Measurements from ENCODE around the gene GALNT17. TPM values are rescaled to one million over a fixed set of nuclear protein-coding genes. Genes with fewer than 3 reads are reported as not detected.

The GALNT17 gene
- polyA plus RNA-seq, 2 of the 4 experiments (the other 2 are of a cell fraction): not detected

GRCh38 chr7:71740174-71740560, 608.2 kb downstream of the GALNT17 start (continued):
- no peak for TF ChIP-seq KDM1A (IDR thresholded peaks at IDR 0.05; ENCODE audit: low read depth)

DNA sequence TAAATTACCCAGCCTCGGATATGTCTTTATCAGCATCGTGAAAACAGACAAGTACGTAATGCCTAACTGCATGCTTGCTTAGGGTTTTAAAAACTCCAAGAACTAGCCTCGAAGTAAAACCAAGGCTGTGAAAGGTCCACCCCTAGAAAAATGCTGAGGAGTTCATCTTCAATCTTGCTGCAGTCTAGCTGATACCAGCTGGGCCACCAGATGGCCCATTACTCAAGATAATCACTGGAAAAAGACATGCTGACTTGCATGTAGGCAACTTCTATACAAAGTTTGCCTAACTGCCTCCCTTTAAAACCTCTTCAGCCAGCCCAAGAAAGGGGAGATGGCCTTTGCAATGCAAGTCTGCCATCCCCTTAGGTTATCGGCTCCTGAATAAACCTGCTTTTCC, 614.1 kb downstream of the GALNT17 start:
- H3K27ac ChIP-seq: no peak overlapping the region
- H3K4me3 ChIP-seq: no peak overlapping the region
- POLR2A ChIA-PET: no interaction called here
- DNase-seq (ENCODE audit: low read depth in 1 of 2, low spot score in 1 of 2) (no peak), ATAC-seq (no peak), FAIRE-seq (no peak)
- TF ChIP-seq RNF2 (IDR thresholded peaks at IDR 0.05; ENCODE audit: borderline replicate concordance, low read depth) (no peak), REST (IDR thresholded peaks at IDR 0.05) (no peak), HDAC2 (IDR thresholded peaks at IDR 0.05) (no peak), SMC3 (IDR thresholded peaks at IDR 0.05) (no peak), MYC (IDR thresholded peaks at IDR 0.05; ENCODE audit: borderline replicate concordance, low read length) (no peak), ZSCAN20 (CRISPR knock-in tag; IDR thresholded peaks at IDR 0.05) (no peak), POLR2AphosphoS2 (conservative IDR thresholded peaks at IDR 0.05; ENCODE audit: low read length) (no peak)
- CTCF ChIA-PET: interaction anchor here (0.9 to 1.1 kb wide), 2 partner anchors 10 to 13 kb away, joined by 3 to 5 read pairs; no protein-coding TSS in a partner anchor
- no peaks in the 10 kb centered on the region for H3K4me1 ChIP-seq
- no peak overlapping the region for H3K4me2 ChIP-seq
- peaks cover 2% of the 10 kb centered on the region; the same call in 1 of the 3 replicates for H3K9me3 ChIP-seq
- 54% methylated on average over 5 of the region's 5 CpGs for WGBS (ENCODE audit: missing lambda C conversion rate)

GRCh38 chr7:71750290-71750689, 618.3 kb downstream of the GALNT17 start:
- ChIA-PET POLR2A (no interaction called here), CTCF (interaction anchor here (3.0 kb wide), 1 partner anchor 14 kb away, joined by 9 read pairs; no protein-coding TSS in a partner anchor)
- TF ChIP-seq TP53 (CRISPR knock-in tag; IDR thresholded peaks at IDR 0.05): no peak
- no peak for TF ChIP-seq KDM5A (IDR thresholded peaks at IDR 0.05)
- TF ChIP-seq PHF8 (IDR thresholded peaks at IDR 0.05; ENCODE audit: borderline replicate concordance, low read depth): no peak
- no peak for TF ChIP-seq BHLHE40 (IDR thresholded peaks at IDR 0.05; ENCODE audit: low read depth, low read length)
- no peak for TF ChIP-seq POLR2A (IDR thresholded peaks at IDR 0.05; ENCODE audit: low read length)
- TF ChIP-seq KDM1A (IDR thresholded peaks at IDR 0.05; ENCODE audit: low read depth): no peak
- TF ChIP-seq SMC3 (IDR thresholded peaks at IDR 0.05): no peak
- no peak for TF ChIP-seq EHF (CRISPR knock-in tag; IDR thresholded peaks at IDR 0.05)
- no peak for TF ChIP-seq SREBF2 (IDR thresholded peaks at IDR 0.05)
- TF ChIP-seq CEBPB (IDR thresholded peaks at IDR 0.05): no peak
- TF ChIP-seq ESRRA (IDR thresholded peaks at IDR 0.05; ENCODE audit: borderline replicate concordance, low read length): no peak
- TF ChIP-seq, protein P1, sequence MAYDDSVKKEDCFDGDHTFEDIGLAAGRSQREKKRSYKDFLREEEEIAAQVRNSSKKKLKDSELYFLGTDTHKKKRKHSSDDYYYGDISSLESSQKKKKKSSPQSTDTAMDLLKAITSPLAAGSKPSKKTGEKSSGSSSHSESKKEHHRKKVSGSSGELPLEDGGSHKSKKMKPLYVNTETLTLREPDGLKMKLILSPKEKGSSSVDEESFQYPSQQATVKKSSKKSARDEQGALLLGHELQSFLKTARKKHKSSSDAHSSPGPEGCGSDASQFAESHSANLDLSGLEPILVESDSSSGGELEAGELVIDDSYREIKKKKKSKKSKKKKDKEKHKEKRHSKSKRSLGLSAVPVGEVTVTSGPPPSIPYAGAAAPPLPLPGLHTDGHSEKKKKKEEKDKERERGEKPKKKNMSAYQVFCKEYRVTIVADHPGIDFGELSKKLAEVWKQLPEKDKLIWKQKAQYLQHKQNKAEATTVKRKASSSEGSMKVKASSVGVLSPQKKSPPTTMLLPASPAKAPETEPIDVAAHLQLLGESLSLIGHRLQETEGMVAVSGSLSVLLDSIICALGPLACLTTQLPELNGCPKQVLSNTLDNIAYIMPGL (CRISPR knock-in tag; IDR thresholded peaks at IDR 0.05; ENCODE audit: borderline replicate concordance): no peak
- TF ChIP-seq CBX2 (IDR thresholded peaks at IDR 0.05; ENCODE audit: borderline replicate concordance, low read depth): no peak
- TF ChIP-seq FOSL2 (IDR thresholded peaks at IDR 0.05): no peak
- TF ChIP-seq FOSL2 (CRISPR knock-in tag; IDR thresholded peaks at IDR 0.05): no peak
- TF ChIP-seq CBX8 (IDR thresholded peaks at IDR 0.05): no peak
- TF ChIP-seq, protein P2, sequence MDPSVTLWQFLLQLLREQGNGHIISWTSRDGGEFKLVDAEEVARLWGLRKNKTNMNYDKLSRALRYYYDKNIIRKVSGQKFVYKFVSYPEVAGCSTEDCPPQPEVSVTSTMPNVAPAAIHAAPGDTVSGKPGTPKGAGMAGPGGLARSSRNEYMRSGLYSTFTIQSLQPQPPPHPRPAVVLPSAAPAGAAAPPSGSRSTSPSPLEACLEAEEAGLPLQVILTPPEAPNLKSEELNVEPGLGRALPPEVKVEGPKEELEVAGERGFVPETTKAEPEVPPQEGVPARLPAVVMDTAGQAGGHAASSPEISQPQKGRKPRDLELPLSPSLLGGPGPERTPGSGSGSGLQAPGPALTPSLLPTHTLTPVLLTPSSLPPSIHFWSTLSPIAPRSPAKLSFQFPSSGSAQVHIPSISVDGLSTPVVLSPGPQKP (IDR thresholded peaks at IDR 0.05; ENCODE audit: low read depth, low read length): no peak
- no peak for TF ChIP-seq EP300 (IDR thresholded peaks at IDR 0.05)
- TF ChIP-seq, protein P3, sequence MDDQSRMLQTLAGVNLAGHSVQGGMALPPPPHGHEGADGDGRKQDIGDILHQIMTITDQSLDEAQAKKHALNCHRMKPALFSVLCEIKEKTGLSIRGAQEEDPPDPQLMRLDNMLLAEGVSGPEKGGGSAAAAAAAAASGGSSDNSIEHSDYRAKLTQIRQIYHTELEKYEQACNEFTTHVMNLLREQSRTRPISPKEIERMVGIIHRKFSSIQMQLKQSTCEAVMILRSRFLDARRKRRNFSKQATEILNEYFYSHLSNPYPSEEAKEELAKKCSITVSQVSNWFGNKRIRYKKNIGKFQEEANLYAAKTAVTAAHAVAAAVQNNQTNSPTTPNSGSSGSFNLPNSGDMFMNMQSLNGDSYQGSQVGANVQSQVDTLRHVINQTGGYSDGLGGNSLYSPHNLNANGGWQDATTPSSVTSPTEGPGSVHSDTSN (IDR thresholded peaks at IDR 0.05): no peak
- no peak for TF ChIP-seq RCOR1 (IDR thresholded peaks at IDR 0.05; ENCODE audit: low read depth, low read length)
- FAIRE-seq: no peak
- no peak overlapping the region for H3K4me2 ChIP-seq
- no peak overlapping the region for H3K4me3 ChIP-seq
- no peak for ATAC-seq
- peaks cover 2% of the 10 kb centered on the region; the same call in 1 of the 3 replicates for H3K9me3 ChIP-seq
- DNase-seq (ENCODE audit: low read depth in 1 of 2, low spot score in 1 of 2): no peak
- 25% methylated on average over 6 of the region's 6 CpGs for WGBS (ENCODE audit: missing lambda C conversion rate)
- no peak overlapping the region for H3K27ac ChIP-seq
- no peaks in the 10 kb centered on the region for H3K4me1 ChIP-seq
